ENCODE results near the gene SLC37A4.
"Not testable (repeated sequence)": the region's sequence is repeated elsewhere in the genome, so short reads cannot be mapped to it uniquely, and the experiment has no call there.

SLC37A4 gene

GRCh38 chr11:118984825-118985224, 45.9 kb downstream of the SLC37A4 start:
- no peak for FAIRE-seq
- no peak for DNase-seq (ENCODE audit: insufficient read length)
- TF ChIP-seq POLR2A (IDR thresholded peaks at IDR 0.05; ENCODE audit: low read depth, low read length) (no peak), TAF1 (IDR thresholded peaks at IDR 0.05; ENCODE audit: borderline replicate concordance, low read depth, low read length) (no peak), POLR2AphosphoS5 (IDR thresholded peaks at IDR 0.05; ENCODE audit: low read depth, low read length) (no peak)

- DNase-seq (ENCODE audit: insufficient read length); FAIRE-seq: not testable (repeated sequence)
Observed at GRCh38 chr11:118984337-118984736, 46.3 kb downstream of the SLC37A4 start.

GRCh38 chr11:118980191-118980881, 50.3 kb downstream of the SLC37A4 start:
- no peak for DNase-seq (ENCODE audit: insufficient read length)
- TF ChIP-seq POLR2A (IDR thresholded peaks at IDR 0.05; ENCODE audit: low read depth, low read length) (no peak), POLR2AphosphoS5 (IDR thresholded peaks at IDR 0.05; ENCODE audit: low read depth, low read length) (no peak), TAF1 (IDR thresholded peaks at IDR 0.05; ENCODE audit: borderline replicate concordance, low read depth, low read length) (no peak)
- FAIRE-seq: no peak

DNA sequence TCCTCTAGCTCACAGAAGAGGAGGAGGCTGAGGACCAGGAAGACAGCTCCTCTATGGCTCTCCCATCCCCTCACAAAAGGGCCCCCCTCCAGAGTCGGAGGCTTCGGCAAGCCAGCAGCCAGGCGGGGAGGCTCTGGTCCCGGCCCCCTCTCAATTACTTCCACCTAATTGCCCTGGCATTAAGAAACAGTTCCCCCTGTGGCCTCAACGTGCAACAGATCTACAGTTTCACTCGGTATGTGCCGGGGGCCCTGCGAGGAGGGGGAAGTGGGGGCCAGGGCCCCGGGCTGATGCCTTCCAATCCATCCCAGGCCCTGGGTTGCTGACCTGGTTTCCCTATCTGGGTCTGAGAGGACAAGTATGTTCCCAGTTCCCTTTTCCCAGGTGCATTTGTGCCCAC, 51.2 kb downstream of the SLC37A4 start:
- FAIRE-seq (no peak), DNase-seq (ENCODE audit: insufficient read length) (no peak)
- no peak for TF ChIP-seq POLR2AphosphoS5 (IDR thresholded peaks at IDR 0.05; ENCODE audit: low read depth, low read length)
- TF ChIP-seq TAF1 (IDR thresholded peaks at IDR 0.05; ENCODE audit: borderline replicate concordance, low read depth, low read length): no peak
- TF ChIP-seq POLR2A (IDR thresholded peaks at IDR 0.05; ENCODE audit: low read depth, low read length): no peak

- no peak for DNase-seq (ENCODE audit: insufficient read length)
- TF ChIP-seq POLR2AphosphoS5 (IDR thresholded peaks at IDR 0.05; ENCODE audit: low read depth, low read length) (no peak), TAF1 (IDR thresholded peaks at IDR 0.05; ENCODE audit: borderline replicate concordance, low read depth, low read length) (no peak), POLR2A (IDR thresholded peaks at IDR 0.05; ENCODE audit: low read depth, low read length) (no peak)
- FAIRE-seq: no peak
Observed at GRCh38 chr11:118975771-118976709, 54.6 kb downstream of the SLC37A4 start.

Data from GM12892 (cell line).